Skeletal muscle cell (primary cell): ENCODE measurements around the gene ATP2B1.

Source experiments
- DNase-seq: peaks from one replicate; pipeline ENCODE4 v3.0.0-alpha.2; 2010; ENCODE audit warnings: low read depth
- H3K4me3 ChIP-seq: 2 replicates; pipeline ENCODE4 v1.5.1; 2011; ENCODE audit warnings: low read depth, mild to moderate bottlenecking, control low read depth, low read length, moderate library complexity

ATP2B1 gene

GRCh38 chr12:89669197-89669596 lies 39.4 kb downstream of the ATP2B1 start:
- H3K4me3 ChIP-seq = no peak overlapping the region
- no peak for DNase-seq

- DNase-seq = peak; percentile 7
- no peak overlapping the region for H3K4me3 ChIP-seq
These were observed 43.1 kb downstream of the ATP2B1 start for GRCh38 chr12:89665556-89665955.

- DNase-seq = no peak
- no peak overlapping the region for H3K4me3 ChIP-seq
These were observed 44.2 kb downstream of the ATP2B1 start for GRCh38 chr12:89664441-89664840.

- H3K4me3 ChIP-seq = no peak overlapping the region
These were observed 44.9 kb downstream of the ATP2B1 start for GRCh38 chr12:89663577-89664357.

GRCh38 chr12:89662623-89663022 lies 46.0 kb downstream of the ATP2B1 start:
- H3K4me3 ChIP-seq = no peak overlapping the region
- no peak for DNase-seq

More at GRCh38 chr12:89663577-89664357, 44.9 kb downstream of the ATP2B1 start:
- DNase-seq = peak; percentile 22

- H3K4me3 ChIP-seq = no peak overlapping the region
These were observed 46.8 kb downstream of the ATP2B1 start for GRCh38 chr12:89661706-89662330.

GRCh38 chr12:89657739-89658138 lies 50.9 kb downstream of the ATP2B1 start:
- DNase-seq = no peak
- H3K4me3 ChIP-seq = no peak overlapping the region

More at GRCh38 chr12:89661706-89662330, 46.8 kb downstream of the ATP2B1 start:
- no peak for DNase-seq

- DNase-seq = no peak
These were observed 51.6 kb downstream of the ATP2B1 start for GRCh38 chr12:89657066-89657465.

GRCh38 chr12:89655841-89656240 lies 52.8 kb downstream of the ATP2B1 start:
- H3K4me3 ChIP-seq = no peak overlapping the region
- no peak for DNase-seq

More at GRCh38 chr12:89657066-89657465, 51.6 kb downstream of the ATP2B1 start:
- H3K4me3 ChIP-seq = no peak overlapping the region

GRCh38 chr12:89651192-89651591 lies 57.4 kb downstream of the ATP2B1 start:
- no peak for DNase-seq
- no peak overlapping the region for H3K4me3 ChIP-seq

GRCh38 chr12:89650239-89650638 lies 58.4 kb downstream of the ATP2B1 start:
- no peak for DNase-seq
- no peak overlapping the region for H3K4me3 ChIP-seq

GRCh38 chr12:89649820-89650219 lies 58.8 kb downstream of the ATP2B1 start:
- H3K4me3 ChIP-seq = no peak overlapping the region
- DNase-seq = no peak

- no peak for DNase-seq
These were observed 59.5 kb downstream of the ATP2B1 start for GRCh38 chr12:89649139-89649538.

GRCh38 chr12:89648211-89648930 lies 60.3 kb downstream of the ATP2B1 start:
- no peak for DNase-seq
- no peak overlapping the region for H3K4me3 ChIP-seq

More at GRCh38 chr12:89649139-89649538, 59.5 kb downstream of the ATP2B1 start:
- no peak overlapping the region for H3K4me3 ChIP-seq

GRCh38 chr12:89645434-89645833 lies 63.2 kb downstream of the ATP2B1 start:
- H3K4me3 ChIP-seq = no peak overlapping the region
- no peak for DNase-seq

GRCh38 chr12:89642959-89643358 lies 65.7 kb downstream of the ATP2B1 start:
- no peak overlapping the region for H3K4me3 ChIP-seq
- no peak for DNase-seq

- H3K4me3 ChIP-seq = no peak overlapping the region
- DNase-seq = no peak
These were observed 71.9 kb downstream of the ATP2B1 start for GRCh38 chr12:89636776-89637160.

- DNase-seq = peak; percentile 9
These were observed 72.4 kb downstream of the ATP2B1 start for GRCh38 chr12:89636052-89636775.

GRCh38 chr12:89634508-89634907 lies 74.1 kb downstream of the ATP2B1 start:
- H3K4me3 ChIP-seq = no peak overlapping the region
- no peak for DNase-seq

More at GRCh38 chr12:89636052-89636775, 72.4 kb downstream of the ATP2B1 start:
- no peak overlapping the region for H3K4me3 ChIP-seq

- H3K4me3 ChIP-seq = no peak overlapping the region
- no peak for DNase-seq
These were observed 75.9 kb downstream of the ATP2B1 start for GRCh38 chr12:89632778-89633177.
